Activated CD4-positive, alpha-beta T cell treated with anti-CD3 and anti-CD28 coated beads for 48 hours (primary cell): ENCODE results near the gene PRSS23.

Experiments
- DNase-seq: peaks from one replicate; pipeline ENCODE4 v3.0.0-alpha.2; 2020

The PRSS23 gene

DNA sequence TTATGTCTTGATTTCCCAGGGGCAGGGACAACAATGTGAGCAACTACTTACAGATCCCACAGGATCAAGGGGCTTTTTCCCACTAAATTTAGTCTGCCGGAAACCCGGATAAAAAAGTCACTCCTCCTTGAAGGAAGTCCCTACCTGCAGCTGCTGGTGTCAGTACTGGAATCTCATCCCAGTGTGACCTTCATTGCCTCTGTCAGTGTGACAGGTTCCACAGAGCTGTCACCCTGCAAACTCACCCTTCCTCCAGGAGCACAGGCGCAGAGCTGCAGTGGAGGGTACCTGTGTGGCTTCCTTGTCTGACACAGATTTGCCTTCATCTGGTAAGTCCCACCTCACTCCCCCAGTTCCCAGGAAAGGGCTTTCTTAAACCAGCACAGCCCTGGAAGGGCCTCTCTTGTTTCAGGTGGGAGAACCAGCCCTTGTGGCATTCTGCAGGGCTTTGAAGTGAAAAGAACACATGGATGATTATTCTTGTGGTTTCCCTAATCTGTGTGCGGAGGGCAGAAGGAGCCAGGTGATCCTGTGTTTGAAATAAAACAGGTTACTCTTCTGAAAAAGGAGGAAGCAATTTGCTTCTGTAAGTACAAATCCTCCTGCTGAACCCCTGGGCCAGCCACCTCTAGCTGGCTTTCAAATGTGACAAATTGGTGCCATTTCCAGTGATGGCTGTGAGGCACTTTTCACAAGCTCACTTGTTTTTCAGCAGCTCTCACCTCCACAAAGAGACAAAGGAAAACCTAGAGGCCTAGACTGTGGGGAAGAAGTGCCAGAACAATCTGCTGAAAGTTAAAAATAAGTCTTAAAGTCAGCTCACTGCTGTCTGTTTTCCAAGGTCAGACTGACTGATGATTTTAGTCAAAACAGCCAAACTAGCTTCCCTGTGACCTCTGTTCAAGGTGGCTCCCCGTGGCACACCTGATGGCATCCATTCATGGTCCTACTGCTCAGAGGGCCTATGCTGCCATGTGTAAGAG lies 9.2 kb upstream of the PRSS23 start:
- DNase-seq = no peak

DNA sequence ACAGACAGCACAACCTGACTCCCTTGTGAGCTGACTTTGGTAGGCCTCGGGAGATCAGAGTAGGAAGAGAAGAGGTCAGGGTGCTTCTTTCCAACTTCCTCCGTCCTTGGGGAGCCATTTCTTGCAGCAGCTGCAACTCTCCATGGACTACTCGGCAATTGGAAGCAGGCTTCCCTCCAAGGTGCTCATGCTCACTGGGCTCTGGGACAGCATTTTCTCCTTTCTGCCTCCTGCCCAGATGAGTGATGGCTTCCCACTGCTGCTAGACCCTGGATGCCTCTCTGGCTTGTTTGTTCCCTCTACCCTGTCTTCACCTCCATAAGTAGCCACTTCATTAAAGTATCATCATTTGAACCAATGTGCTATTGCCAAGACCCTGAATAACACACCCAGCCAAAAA lies 8.2 kb upstream of the PRSS23 start:
- no peak for DNase-seq

DNA sequence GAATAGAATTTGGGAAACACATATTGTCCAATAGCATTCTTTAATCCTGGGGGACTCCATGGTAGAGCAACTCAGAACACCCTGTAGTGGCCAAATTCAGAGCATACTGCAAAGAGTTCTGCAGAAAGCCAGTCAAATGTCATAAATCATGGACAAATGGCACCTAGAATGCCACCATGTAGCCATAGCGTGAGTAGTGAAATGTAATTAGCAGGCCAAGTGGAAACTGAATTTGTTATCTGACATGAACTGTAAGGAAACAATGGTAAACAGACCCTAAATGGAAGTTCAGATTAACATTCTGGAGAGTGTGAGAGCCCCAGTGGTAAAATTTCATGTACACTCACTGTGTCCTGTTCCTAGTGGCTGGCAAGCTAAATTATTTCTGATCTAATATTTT lies 7.0 kb upstream of the PRSS23 start:
- no peak for DNase-seq

DNA sequence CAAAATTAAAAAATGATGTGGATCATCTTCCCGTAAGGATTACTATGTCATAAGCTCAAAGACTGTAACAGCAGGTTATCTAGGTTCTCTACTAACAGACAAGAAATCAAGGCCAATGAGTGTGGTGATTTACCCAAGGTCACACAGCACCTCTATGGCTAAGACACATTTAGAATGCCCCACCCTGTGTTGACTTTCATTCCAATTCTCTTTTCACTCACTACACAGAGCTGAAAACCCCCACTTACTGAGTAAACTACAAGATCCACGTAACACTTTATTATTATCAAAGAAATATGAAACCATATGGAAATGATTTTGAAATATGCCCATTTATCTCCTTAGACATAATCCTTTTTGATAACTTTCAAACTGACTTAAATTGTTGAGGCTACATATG lies 4.8 kb upstream of the PRSS23 start:
- no peak for DNase-seq

DNA sequence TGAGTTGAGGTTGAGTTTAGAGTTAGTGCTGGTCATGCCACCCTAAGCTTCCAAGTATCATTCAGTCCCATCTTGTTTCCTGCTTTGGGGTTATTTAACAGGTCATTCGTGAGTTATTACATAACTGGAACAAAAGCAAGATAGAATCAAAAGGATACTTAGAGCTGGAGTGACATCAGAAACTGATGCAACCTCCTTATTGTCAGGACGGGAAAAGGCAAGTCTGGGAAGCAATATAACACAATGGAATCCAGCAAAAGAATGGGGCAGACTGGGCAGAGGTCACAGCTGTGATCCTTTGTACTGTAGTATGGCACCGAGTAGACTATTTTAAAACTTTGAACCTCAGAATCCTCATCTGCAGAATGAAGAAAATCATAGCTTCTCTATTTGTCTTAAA lies 4.4 kb upstream of the PRSS23 start:
- no peak for DNase-seq

DNA sequence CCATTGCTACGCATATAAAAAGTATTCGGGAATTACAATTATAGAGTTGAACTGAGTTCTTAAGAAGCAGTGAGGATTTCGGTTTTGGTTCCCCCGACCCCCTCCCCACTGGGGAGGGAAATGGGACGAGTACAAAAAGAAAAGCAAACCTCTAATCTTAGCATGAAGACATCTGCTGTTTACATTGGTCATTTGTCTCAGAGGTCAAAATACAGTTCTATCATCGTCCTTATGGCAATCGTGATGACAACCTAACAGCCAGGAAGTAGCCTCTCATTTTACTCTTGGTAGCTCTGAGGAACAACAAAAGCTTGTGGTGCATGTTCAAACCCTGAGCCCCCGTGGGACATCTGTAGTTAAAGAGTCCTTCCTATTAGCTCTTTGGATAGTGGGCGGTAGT lies 3.2 kb upstream of the PRSS23 start:
- no peak for DNase-seq

DNA sequence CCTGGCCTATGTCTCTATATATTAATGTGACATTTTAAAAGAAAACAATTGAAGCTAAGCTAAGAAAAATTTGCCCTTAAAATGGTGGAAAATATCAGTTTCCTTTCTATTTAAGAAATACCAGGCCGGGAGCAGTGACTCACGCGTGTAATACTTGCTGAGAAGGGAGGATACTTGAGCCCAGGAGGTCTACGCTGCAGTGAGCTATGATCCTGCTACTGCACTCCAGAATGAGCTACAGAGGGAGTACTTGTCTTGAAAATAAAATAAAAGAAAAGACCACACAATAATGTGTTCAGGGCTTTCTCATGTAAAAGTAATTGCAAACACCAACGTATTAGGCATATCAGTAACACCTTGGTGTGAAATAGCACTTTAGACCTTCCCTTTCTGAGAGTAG lies 1.4 kb upstream of the PRSS23 start:
- no peak for DNase-seq

DNA sequence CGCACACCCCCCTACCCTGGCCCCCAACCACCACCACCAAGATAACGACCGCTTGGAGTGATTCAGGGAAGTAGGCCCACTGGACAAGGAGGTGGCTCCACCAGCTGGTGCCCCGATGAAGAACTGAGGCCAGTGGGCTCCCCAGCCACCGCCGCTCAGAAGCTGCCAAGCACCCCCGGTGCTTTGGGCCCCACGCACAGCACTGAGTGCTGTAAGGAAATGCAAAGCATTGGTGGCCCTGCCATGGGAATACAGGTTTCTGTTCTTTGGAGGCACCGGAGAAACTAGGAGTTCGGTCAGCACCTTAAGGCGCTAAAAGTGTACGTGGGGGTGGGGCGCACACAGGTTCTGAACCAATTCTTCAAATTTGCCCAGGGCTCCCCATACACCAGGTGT lies 664 bp upstream of the PRSS23 start:
- DNase-seq = no peak

DNA sequence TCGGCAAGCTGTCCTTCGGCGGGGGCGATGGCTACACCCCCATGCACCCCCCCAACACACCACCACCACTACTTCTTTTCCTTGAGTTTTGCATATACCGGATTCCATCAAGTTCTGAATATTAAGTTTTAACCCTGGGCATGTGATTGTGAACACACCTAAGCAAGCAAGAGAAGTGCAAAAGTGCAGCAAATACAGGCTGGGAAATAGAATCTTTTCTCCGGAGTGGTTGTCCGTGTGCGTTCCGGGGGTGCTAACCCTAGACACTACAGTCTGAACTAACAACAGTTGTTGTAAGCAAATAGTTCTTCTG lies 574 bp downstream of the PRSS23 start:
- no peak for DNase-seq

DNA sequence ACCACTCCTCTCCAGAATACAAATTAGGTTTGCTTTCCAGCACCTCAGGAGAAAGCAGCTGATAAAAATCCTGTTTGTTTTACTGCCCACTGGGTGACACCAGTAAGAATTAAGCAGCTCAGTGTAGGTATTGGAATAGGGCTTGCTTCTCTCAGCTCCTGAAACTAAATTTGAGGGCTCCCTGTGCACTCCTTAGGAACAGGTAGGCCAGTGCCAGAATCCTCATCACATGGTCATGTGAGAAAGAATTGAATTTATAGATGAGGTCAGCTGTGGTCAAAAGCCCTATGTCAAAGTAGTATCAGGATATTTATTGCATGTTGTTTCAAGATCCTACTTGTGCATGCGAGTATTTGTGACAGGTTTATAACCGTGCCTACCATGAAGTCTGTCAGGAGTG lies 1.0 kb downstream of the PRSS23 start:
- no peak for DNase-seq

DNA sequence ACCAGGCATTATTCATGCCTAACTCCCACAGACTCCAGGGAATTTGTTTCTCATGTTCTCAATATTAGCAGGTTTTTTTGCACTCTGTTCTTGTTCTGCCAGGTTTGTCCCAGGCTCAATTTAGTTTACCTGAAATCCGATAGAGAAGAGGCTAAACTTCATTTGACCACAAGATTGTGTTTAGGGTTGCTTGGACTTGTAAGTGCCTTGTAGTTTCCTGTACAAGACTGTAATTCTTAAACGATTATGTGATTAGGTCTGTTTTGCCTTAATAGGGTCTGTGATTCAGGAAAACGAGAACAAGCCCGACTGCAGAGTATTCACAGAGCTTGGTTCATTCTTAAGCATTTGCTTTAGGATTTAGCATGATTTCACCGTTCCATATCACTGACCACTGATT lies 1.8 kb downstream of the PRSS23 start:
- DNase-seq = no peak

DNA sequence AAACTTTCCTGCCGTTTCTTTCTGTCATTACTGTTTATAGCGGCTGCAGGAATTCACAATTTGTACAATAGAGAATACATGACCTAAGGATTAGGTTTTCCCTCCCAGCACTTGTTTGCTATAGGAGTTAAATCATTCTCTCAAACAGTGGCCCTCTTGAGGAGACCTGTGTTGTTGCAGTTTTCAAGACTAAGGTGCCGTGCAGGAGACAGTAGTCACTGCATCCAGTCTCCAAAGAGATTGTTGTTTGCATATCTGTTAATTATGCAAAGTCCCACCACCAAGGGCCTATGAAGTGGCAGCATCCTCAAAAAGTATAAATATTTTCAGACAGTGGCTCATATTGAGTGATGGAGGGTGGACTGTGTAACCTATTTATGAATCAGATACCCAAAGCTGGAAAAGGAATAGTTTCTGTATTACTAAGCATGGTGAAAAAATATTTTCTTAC lies 2.3 kb downstream of the PRSS23 start:
- DNase-seq = peak; percentile 39

DNA sequence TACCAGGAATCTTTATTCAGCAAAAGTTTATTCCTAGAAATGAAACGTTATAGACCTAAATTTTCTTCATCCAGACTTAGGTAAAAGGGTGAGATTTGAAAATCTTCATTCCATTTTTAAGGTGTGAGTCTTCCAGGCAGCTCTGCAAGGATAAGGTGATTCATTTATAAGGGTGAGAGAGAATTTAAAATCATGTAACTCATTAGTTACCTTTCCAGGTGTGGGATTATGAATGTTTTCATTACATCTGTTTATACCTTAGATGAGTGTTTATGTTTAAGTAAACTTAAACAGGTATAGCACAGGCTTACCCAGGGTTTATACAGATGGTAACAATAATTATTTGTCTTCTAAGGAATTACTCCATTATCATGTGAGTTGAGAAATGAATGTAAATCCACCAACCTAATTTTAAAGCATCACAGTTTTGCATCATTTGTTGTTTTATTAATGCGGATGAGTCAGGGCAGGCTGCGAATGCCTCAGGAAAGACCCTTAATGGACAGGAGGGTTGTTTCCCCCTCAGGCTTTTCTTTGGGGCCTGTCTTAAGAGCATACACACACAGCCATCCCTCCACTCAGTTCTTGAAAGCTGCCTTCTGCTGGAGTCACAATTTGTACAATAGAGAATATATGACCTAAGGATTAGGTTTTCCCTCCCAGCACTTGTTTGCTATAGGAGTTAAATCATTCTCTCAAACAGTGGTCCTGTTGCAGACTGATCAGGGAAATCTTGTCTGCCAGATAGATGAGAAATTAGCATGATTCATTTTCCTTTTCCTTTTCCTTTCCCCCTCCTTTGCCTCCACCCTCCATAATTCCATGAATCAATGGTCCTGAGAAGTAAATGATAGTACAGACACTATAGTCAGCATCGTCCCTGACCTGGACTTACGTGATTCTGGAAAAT lies 3.0 kb downstream of the PRSS23 start:
- DNase-seq = no peak

DNA sequence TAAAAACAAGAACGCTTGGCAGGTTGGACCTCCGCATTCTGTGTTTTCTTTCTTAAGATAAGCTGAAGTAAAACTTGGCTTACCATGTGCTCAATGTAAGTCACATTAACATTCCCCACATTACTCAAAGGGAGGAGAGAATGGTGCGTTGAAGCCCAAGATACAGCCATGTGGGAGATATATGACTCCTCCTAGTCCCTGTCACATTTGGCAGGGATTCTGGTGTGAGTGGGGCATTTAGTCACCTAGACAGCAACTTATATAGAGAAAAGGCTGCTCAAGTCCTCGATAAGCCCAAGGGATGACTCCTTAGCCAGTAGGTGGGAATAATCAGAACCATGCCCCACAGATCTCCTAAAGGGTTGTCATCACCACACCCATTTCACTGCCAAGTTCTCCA lies 4.6 kb downstream of the PRSS23 start:
- DNase-seq = no peak

DNA sequence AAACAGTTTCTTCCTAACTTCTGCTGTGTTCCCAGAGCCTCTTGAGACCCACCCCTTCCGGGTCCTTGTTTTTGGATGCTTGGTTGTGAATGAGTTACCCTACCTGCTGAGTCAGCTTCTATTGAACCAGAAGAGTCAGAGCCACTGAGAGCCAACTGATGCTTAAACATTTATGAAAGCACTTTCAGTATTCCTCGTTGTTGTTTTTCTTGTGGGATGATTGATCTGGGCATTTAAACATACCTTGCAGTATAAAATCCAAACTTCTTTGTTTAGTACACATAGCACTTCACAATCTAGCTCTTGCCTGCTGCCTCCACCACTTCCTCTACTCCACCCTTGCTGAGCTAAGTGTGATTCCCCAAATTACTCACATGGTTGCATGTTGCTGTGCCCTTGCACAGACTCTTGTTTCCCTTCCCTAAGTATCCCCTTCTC lies 5.5 kb downstream of the PRSS23 start:
- peak; percentile 60 for DNase-seq

DNA sequence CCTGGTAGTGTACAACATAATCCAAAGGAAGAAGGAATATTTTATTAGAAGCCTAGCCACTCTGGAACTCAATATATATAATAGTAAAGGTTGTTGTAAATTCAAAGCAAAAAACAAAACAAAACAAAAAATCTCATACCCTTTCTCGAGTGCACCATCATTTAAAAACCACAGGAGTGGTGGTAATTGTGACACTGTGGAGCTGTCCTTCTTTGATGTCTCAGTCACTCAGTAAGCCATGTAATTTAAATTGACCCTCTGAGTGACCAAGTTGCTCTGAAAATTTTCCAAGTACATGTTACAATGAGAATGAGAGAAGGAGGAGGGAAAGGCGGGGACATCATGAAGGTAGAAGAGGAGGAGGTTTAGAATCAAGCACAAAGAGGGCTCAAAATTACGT lies 6.6 kb downstream of the PRSS23 start:
- DNase-seq = no peak

DNA sequence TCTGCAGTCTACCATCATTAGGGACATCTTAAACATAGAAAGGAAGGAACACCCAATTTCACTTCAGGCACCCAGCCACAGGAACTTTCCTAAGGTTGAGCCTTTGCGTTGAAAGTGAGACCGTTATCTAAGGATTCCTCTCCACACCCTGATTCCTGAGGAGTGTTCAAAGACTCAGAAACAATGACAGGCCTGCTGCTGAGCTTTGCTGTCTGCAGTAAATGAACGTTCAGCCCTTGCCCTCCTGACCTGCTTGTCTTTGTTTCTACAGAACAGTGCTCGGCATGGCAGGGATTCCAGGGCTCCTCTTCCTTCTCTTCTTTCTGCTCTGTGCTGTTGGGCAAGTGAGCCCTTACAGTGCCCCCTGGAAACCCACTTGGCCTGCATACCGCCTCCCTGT lies 7.0 kb downstream of the PRSS23 start:
- DNase-seq = no peak

DNA sequence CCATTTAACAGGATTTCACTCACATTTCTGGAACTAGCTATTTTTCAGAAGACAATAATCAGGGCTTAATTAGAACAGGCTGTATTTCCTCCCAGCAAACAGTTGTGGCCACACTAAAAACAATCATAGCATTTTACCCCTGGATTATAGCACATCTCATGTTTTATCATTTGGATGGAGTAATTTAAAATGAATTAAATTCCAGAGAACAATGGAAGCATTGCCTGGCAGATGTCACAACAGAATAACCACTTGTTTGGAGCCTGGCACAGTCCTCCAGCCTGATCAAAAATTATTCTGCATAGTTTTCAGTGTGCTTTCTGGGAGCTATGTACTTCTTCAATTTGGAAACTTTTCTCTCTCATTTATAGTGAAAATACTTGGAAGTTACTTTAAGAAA lies 9.2 kb downstream of the PRSS23 start:
- no peak for DNase-seq

DNA sequence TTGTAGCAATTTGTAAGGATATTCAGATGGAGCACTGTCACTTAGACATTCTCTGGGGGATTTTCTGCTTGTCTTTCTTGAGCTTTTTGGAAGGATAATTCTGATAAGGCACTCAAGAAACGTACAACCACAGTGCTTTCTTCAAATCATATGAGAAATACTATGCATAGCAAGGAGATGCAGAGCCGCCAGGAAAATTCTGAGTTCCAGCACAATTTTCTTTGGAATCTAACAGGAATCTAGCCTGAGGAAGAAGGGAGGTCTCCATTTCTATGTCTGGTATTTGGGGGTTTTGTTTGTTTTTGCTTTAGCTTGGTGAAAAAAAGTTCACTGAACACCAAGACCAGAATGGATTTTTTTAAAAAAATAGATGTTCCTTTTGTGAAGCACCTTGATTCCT lies 9.9 kb downstream of the PRSS23 start:
- no peak for DNase-seq

DNA sequence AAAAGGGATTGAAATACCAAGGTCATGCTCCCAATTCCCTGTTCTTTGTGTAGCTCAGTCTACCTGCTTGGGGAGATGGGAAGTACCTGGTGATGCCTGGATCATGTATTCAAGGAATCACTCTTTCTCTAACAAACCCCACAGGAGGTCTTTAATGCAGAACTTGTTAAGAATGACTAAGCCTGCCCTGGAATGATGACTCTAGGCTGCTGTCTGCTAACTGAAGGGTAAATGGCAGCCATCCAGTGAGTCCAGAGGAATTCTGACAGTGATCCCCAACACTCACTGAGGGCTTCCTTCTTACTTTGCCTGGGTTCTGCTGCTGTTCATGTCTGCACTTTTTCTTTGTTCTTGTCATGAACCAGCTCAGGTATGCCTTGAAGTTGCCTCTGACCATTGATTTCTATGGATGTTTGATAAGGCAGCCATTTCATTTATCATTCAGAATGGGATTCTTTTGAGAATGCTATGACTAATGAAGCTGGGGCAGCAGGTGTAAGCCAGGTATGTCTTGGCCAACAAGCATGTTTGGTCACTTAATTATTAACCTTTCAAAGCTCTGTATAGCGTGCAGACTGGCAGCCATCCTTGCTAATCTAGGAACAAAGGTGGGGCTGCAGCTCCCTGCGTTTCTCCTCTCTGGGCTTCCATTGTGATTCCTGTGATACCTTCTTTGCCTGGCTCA lies 11.4 kb downstream of the PRSS23 start:
- no peak for DNase-seq

DNA sequence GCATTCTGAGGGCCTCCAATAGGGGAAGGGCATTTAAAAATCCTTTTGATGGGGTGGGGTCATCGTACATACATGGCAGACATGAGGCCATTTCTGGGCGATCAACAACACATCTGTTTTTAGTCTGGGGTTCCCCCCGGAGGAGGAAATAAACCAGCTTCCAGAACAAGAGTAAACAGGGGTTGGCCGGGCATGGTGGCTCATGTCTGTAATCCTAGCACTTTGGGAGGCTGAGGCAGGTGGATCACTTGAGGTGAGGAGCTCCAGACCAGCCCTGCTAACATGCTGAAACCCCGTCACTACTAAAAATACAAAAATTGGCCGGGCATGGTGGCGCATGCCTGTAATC lies 12.0 kb downstream of the PRSS23 start:
- no peak for DNase-seq

DNA sequence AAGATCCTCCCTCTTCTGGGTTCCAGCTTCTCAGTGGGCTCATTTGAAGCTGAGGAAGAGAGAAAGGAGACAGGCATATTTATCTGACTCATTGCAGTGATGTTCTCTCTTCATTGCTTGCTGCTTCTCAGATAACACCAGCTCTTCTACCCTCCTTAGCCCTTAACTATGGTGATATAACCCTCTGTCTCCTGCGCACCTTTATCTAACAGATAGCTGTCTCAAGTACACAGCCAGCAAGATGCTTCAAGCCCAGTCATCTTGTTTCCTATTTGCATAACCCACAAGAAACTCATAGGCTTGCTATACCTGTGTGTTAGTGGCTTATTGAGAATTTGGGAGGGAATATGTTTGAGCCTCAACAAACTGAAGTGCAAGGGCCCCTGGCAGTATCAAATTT lies 12.6 kb downstream of the PRSS23 start:
- DNase-seq = no peak

DNA sequence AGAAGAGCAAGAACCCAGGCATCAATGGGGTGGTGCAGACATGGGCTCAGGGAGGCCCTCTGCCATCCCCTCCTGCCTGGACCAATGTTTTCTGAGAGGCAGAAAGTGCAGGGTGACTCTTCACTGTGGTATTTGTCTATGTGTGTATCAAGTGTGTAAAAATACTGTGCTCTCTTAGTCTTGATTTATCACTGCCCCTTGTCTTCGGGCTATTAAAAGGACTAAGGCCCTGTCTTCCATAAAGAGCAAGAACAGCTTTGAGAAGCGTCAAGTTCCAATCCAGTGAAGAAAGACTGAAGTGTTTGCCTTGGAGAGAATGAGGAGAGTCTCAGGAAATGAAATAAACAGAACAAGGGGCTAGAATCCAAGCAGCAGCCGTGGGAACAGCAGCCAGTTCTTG lies 14.4 kb downstream of the PRSS23 start:
- no peak for DNase-seq

DNA sequence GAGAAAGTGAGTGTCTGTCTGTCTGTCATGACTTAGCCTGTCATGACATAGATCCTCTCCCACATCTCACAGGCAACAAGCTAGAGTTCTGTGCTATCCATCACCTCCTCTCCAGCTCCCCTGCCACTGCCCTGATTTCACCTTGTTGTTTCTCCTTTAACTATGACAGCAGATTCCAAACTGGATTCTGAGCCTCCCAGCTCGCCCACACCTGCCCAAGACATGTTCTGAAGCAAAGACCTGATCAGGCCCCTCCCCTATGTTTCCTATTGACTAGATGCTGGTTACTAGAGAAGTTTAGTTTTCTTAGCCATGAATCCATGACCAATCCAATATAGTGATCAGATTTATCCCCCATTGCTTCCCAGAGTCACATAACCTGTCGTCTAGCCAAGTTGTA lies 15.4 kb downstream of the PRSS23 start:
- DNase-seq = no peak
